Measurements from ENCODE around the gene C9orf152.

GRCh38 chr9:110185806-110186205 lies 22.2 kb downstream of the C9orf152 start:
- TF ChIP-seq CTCF (IDR thresholded peaks at IDR 0.05; ENCODE audit: insufficient read depth, low read length): no peak
- no peak for TF ChIP-seq POLR2AphosphoS5 (IDR thresholded peaks at IDR 0.05; ENCODE audit: low read depth)

Data from HL-60 (cell line).